Smooth muscle cell (in vitro differentiated cells): ENCODE measurements around the gene ALKBH4. TPM values are rescaled to one million over a fixed set of nuclear protein-coding genes. Genes with fewer than 3 reads are reported as not detected.

Experiments
- DNase-seq: peaks from one replicate; lab custom pipeline; 2025; ENCODE audit not compliant: unreplicated experiment; lab: John Stamatoyannopoulos, UW
- H2AFZ ChIP-seq: fragments of 200-600 bp; sonication (generic); 2 replicates; pipeline ENCODE4 v1.6.0; 2016; ENCODE audit warnings: antibody characterized with exemption, low read depth, mild to moderate bottlenecking
- H3F3A ChIP-seq: fragments of 200-600 bp; sonication (generic); 2 replicates; pipeline ENCODE4 v1.6.0; 2017; ENCODE audit warnings: antibody characterized with exemption, low read depth
- H3K27ac ChIP-seq: fragments of 200-600 bp; sonication (generic); 2 replicates; pipeline ENCODE4 v1.5.1; 2016; ENCODE audit warnings: low read depth, mild to moderate bottlenecking
- H3K27me3 ChIP-seq: fragments of 200-600 bp; sonication (generic); 2 replicates; pipeline ENCODE4 v1.6.1; 2016; ENCODE audit warnings: low read depth, mild to moderate bottlenecking
- H3K36me3 ChIP-seq: fragments of 200-600 bp; sonication (generic); 2 replicates; pipeline ENCODE4 v1.5.1; 2016; ENCODE audit warnings: low read depth
- H3K4me1 ChIP-seq: fragments of 200-600 bp; sonication (generic); 2 replicates; pipeline ENCODE4 v1.5.1; 2016; ENCODE audit warnings: low read depth
- H3K4me2 ChIP-seq: fragments of 200-600 bp; sonication (generic); 2 replicates; pipeline ENCODE4 v1.6.0; 2016; ENCODE audit warnings: mild to moderate bottlenecking
- H3K4me3 ChIP-seq: fragments of 200-600 bp; sonication (generic); 2 replicates; pipeline ENCODE4 v1.5.1; 2016; ENCODE audit warnings: mild to moderate bottlenecking
- H3K79me2 ChIP-seq: fragments of 200-600 bp; sonication (generic); 2 replicates; pipeline ENCODE4 v1.6.0; 2016; ENCODE audit warnings: low read depth, mild to moderate bottlenecking
- H3K9ac ChIP-seq: fragments of 200-600 bp; sonication (generic); 2 replicates; pipeline ENCODE4 v1.6.0; 2016; ENCODE audit warnings: low read depth
- H3K9me3 ChIP-seq: fragments of 200-600 bp; sonication (generic); replicated peaks from 2 replicates; pipeline ENCODE4 v1.5.1; 2016; ENCODE audit warnings: low read depth
- H4K20me1 ChIP-seq: fragments of 200-600 bp; sonication (generic); 2 replicates; pipeline ENCODE4 v1.6.0; 2016; ENCODE audit warnings: low read depth
- CTCF ChIP-seq: fragments of 200-600 bp; sonication (generic); IDR thresholded peaks from 2 replicates; pipeline ENCODE4 v1.5.1; 2017; ENCODE audit warnings: borderline replicate concordance, mild to moderate bottlenecking, antibody characterized with exemption; ENCODE audit not compliant: insufficient read depth, poor library complexity, severe bottlenecking
- WGBS: methylation state at CpG from one replicate; pipeline ENCODE4 v1.1.7; 2016; ENCODE audit warnings: low lambda C conversion rate; 5-methylcytosine and 5-hydroxymethylcytosine counted together
- polyA plus RNA-seq: library from polyadenylated mRNA; unstranded; fragments of >200 nt; fragmentation: Nextera tagmentation; extraction: Ambion mirVana; gene quantifications from 2 replicates; pipeline ENCODE4 v1.2.1, GENCODE V29; 2016
- total RNA-seq: library from RNA; depleted of rRNA; stranded (reverse); fragments of >200 nt; gene quantifications from 2 replicates; pipeline ENCODE4 v1.2.3, GENCODE V29; 2014

Gene ALKBH4
- total and polyA plus RNA-seq, 2 experiments from 2014 or later = 7.0 to 15.7 TPM

- Histone ChIP-seq H3K4me1 (no peaks in the 10 kb centered on the region), H3K9ac (no peak overlapping the region), H3F3A (peaks cover 3% of the 10 kb centered on the region)
Observed at GRCh38 chr7:102424129-102424551, 40.5 kb downstream of the ALKBH4 start.

GRCh38 chr7:102421706-102422240 is 42.9 kb downstream of the ALKBH4 start:
- no peaks in the 10 kb centered on the region for H3K79me2 ChIP-seq
- no peaks in the 10 kb centered on the region for H3K4me1 ChIP-seq
- no peak overlapping the region for H3K4me2 ChIP-seq
- no peaks in the 10 kb centered on the region for H3K27me3 ChIP-seq
- no peaks in the 10 kb centered on the region for H3K9me3 ChIP-seq
- H4K20me1 ChIP-seq = peaks cover 46% of the 10 kb centered on the region
- WGBS = 97% methylated on average over 10 of the region's 10 CpGs
- no peak overlapping the region for H2AFZ ChIP-seq
- H3K27ac ChIP-seq = no peak overlapping the region
- no peak overlapping the region for H3K4me3 ChIP-seq
- no peaks in the 10 kb centered on the region for H3F3A ChIP-seq
- no peaks in the 10 kb centered on the region for H3K36me3 ChIP-seq
- no peak for TF ChIP-seq CTCF
- no peak for DNase-seq
- H3K9ac ChIP-seq = no peak overlapping the region

More at GRCh38 chr7:102424129-102424551, 40.5 kb downstream of the ALKBH4 start:
- no peaks in the 10 kb centered on the region for H3K79me2 ChIP-seq
- H3K27ac ChIP-seq = no peak overlapping the region
- peaks cover 26% of the 10 kb centered on the region for H4K20me1 ChIP-seq
- no peak for DNase-seq
- H3K9me3 ChIP-seq = no peaks in the 10 kb centered on the region
- no peak overlapping the region for H3K4me2 ChIP-seq
- H3K27me3 ChIP-seq = no peaks in the 10 kb centered on the region
- H3K36me3 ChIP-seq = no peaks in the 10 kb centered on the region
- no peak for TF ChIP-seq CTCF
- H3K4me3 ChIP-seq = no peak overlapping the region
- H2AFZ ChIP-seq = no peak overlapping the region
- 86% methylated on average over 12 of the region's 12 CpGs for WGBS

GRCh38 chr7:102418592-102418991 is 46.1 kb downstream of the ALKBH4 start:
- no peaks in the 10 kb centered on the region for H3K27me3 ChIP-seq
- peaks cover 62% of the 10 kb centered on the region for H4K20me1 ChIP-seq
- H3K4me2 ChIP-seq = no peak overlapping the region
- H3K27ac ChIP-seq = no peak overlapping the region
- no peak overlapping the region for H3K4me3 ChIP-seq
- no peak overlapping the region for H2AFZ ChIP-seq
- no peaks in the 10 kb centered on the region for H3K9me3 ChIP-seq
- WGBS = 93% methylated on average over 5 of the region's 5 CpGs
- TF ChIP-seq CTCF = no peak
- no peaks in the 10 kb centered on the region for H3F3A ChIP-seq
- H3K36me3 ChIP-seq = peaks cover 3% of the 10 kb centered on the region
- no peak overlapping the region for H3K9ac ChIP-seq
- H3K4me1 ChIP-seq = no peaks in the 10 kb centered on the region
- DNase-seq = no peak
- H3K79me2 ChIP-seq = peaks cover under 1% of the 10 kb centered on the region

- Histone ChIP-seq H3K4me2 (no peak overlapping the region), H3F3A (no peaks in the 10 kb centered on the region), H3K4me1 (no peaks in the 10 kb centered on the region), H4K20me1 (peaks cover 68% of the 10 kb centered on the region), H3K79me2 (peaks cover 11% of the 10 kb centered on the region), H3K4me3 (no peak overlapping the region), H3K9me3 (no peaks in the 10 kb centered on the region), H3K9ac (no peak overlapping the region), H3K27ac (no peak overlapping the region), H3K27me3 (no peaks in the 10 kb centered on the region), H3K36me3 (peaks cover 3% of the 10 kb centered on the region), H2AFZ (no peak overlapping the region)
- no peak for TF ChIP-seq CTCF
- 97% methylated on average over 3 of the region's 3 CpGs for whole genome bisulfite sequencing
- no peak for DNase-seq
Observed at GRCh38 chr7:102417105-102417504, 47.6 kb downstream of the ALKBH4 start.
